ENCODE data around the gene RNF208. TPM values are rescaled to one million over a fixed set of nuclear protein-coding genes. Genes with fewer than 3 reads are reported as not detected.

RNF208 gene
- total and polyA plus RNA-seq, 10 of the 15 experiments (the other 5 are each of a cell fraction or from before 2014, with no cell fraction given): 0.06 to 10.7 (median 0.77) TPM

GRCh38 chr9:137226338-137227053 is 4.5 kb upstream of the RNF208 start:
- intact Hi-C loops (cut with micrococcal nuclease; ENCODE audit: unreplicated experiment): loop anchor here (1.0 to 10.0 kb wide), 2 partner anchors 108 to 182 kb away; partner anchors contain the start of gene NPDC1

GRCh38 chr9:137225699-137226331 is 3.8 kb upstream of the RNF208 start:
- no peak overlapping the region for H3K9ac ChIP-seq (ENCODE audit: control insufficient read depth, insufficient read depth, low read length)

More at GRCh38 chr9:137226338-137227053, 4.5 kb upstream of the RNF208 start:
- SMC1A ChIA-PET (ENCODE audit: uncharacterized antibody, unreplicated experiment): interaction anchor here (0.9 to 3.3 kb wide), 3 partner anchors 99 to 108 kb away, joined by 3 to 11 read pairs (median 5); no protein-coding TSS in a partner anchor
- CTCF ChIA-PET: interaction anchor here (0.7 to 6.4 kb wide), 14 partner anchors 12 to 197 kb away, joined by 3 to 52 read pairs (median 6); partner anchors contain the start of genes ANAPC2, SSNA1 and TUBB4B
- H3K9ac ChIP-seq (ENCODE audit: control insufficient read depth, insufficient read depth, low read length): no peak overlapping the region
- no TSS peak for BruUV-seq (replicated peaks)
- no peak overlapping the region for H3K27ac ChIP-seq (ENCODE audit: control insufficient read depth, insufficient read depth)
- no peaks in the 10 kb centered on the region for H3K36me3 ChIP-seq (ENCODE audit: control insufficient read depth in 2 of 2, insufficient read depth in 2 of 2, low read length in 1 of 2)
- 66% methylated on average over 17 of the region's 18 CpGs for WGBS (ENCODE audit: insufficient coverage, insufficient replicate concordance, low lambda C conversion rate, missing lambda C conversion rate)
- H3K4me2 ChIP-seq (ENCODE audit: control insufficient read depth, insufficient read depth): no peak overlapping the region
- DNase-seq (ENCODE audit: low read depth, low spot score) (no peak), FAIRE-seq (no peak), ATAC-seq (no peak)
- no peaks in the 10 kb centered on the region for H3K79me2 ChIP-seq (ENCODE audit: control insufficient read depth, insufficient read depth, low read length)
- H4K20me1 ChIP-seq (ENCODE audit: control insufficient read depth, insufficient read depth): no peaks in the 10 kb centered on the region
- TF ChIP-seq EZH2 (IDR thresholded peaks at IDR 0.05; ENCODE audit: borderline replicate concordance, control insufficient read depth, low read depth, low read length) (no peak), POLR2A (IDR thresholded peaks at IDR 0.05; ENCODE audit: low read depth, low read length) (peak; percentile 5)
- in situ Hi-C loops (cut with MboI): loop anchor here (5.0 kb wide), 1 partner anchor 104 kb away; no protein-coding TSS in a partner anchor
- H3K4me1 ChIP-seq (ENCODE audit: control insufficient read depth, insufficient read depth, low read length): peaks cover 16% of the 10 kb centered on the region
- no peaks in the 10 kb centered on the region for H3K27me3 ChIP-seq (replicated peaks in 1 of 2; ENCODE audit: control insufficient read depth in 2 of 2, insufficient read depth in 2 of 2, low read length in 1 of 2)
- no peak overlapping the region for H3K4me3 ChIP-seq
- H3K9me3 ChIP-seq (replicated peaks; ENCODE audit: control insufficient read depth, insufficient read depth, low read length): no peaks in the 10 kb centered on the region
- POLR2A ChIA-PET: interaction anchor here (1.0 to 1.5 kb wide), 4 partner anchors 24 to 131 kb away, joined by 3 to 4 read pairs (median 4); no protein-coding TSS in a partner anchor
- RAD21 ChIA-PET (ENCODE audit: unreplicated experiment): interaction anchor here (0.8 to 1.9 kb wide), 7 partner anchors 28 to 180 kb away, joined by 3 to 10 read pairs (median 4); no protein-coding TSS in a partner anchor
- H2AFZ ChIP-seq (ENCODE audit: control insufficient read depth, low read depth, low read length): no peak overlapping the region

More at GRCh38 chr9:137225699-137226331, 3.8 kb upstream of the RNF208 start:
- Histone ChIP-seq H3K9me3 (replicated peaks; ENCODE audit: control insufficient read depth, insufficient read depth, low read length) (no peaks in the 10 kb centered on the region), H3K4me1 (ENCODE audit: control insufficient read depth, insufficient read depth, low read length) (peaks cover 16% of the 10 kb centered on the region), H3K27me3 (replicated peaks in 1 of 2; ENCODE audit: control insufficient read depth in 2 of 2, insufficient read depth in 2 of 2, low read length in 1 of 2) (no peaks in the 10 kb centered on the region), H3K27ac (ENCODE audit: control insufficient read depth, insufficient read depth) (no peak overlapping the region), H2AFZ (ENCODE audit: control insufficient read depth, low read depth, low read length) (no peak overlapping the region), H3K79me2 (ENCODE audit: control insufficient read depth, insufficient read depth, low read length) (no peaks in the 10 kb centered on the region), H3K36me3 (ENCODE audit: control insufficient read depth in 2 of 2, insufficient read depth in 2 of 2, low read length in 1 of 2) (no peaks in the 10 kb centered on the region), H3K4me2 (ENCODE audit: control insufficient read depth, insufficient read depth) (no peak overlapping the region), H4K20me1 (ENCODE audit: control insufficient read depth, insufficient read depth) (no peaks in the 10 kb centered on the region), H3K4me3 (no peak overlapping the region)
- ATAC-seq: no peak
- TF ChIP-seq CHD1 (IDR thresholded peaks at IDR 0.05; ENCODE audit: low read depth, low read length): no peak
- no peak for TF ChIP-seq RB1 (IDR thresholded peaks at IDR 0.05; ENCODE audit: borderline replicate concordance)
- TF ChIP-seq CUX1 (IDR thresholded peaks at IDR 0.05; ENCODE audit: insufficient replicate concordance, low read depth, low read length): no peak
- no peak for TF ChIP-seq FOS (IDR thresholded peaks at IDR 0.05; ENCODE audit: borderline replicate concordance, extremely low read depth, insufficient read length)
- intact Hi-C loops (cut with micrococcal nuclease; ENCODE audit: unreplicated experiment): loop anchor here (10.0 kb wide), 1 partner anchor 181 kb away; the partner anchor contains the start of gene NPDC1
- no peak for DNase-seq (ENCODE audit: low read depth, low spot score)
- no peak for FAIRE-seq
- POLR2A ChIA-PET: interaction anchor here (1.0 to 5.5 kb wide), 4 partner anchors 15 to 108 kb away, joined by 3 to 68 read pairs (median 3); partner anchors contain the start of genes NDOR1, TMEM203, TPRN and TUBB4B
- RAD21 ChIA-PET (ENCODE audit: unreplicated experiment): interaction anchor here (0.8 to 1.9 kb wide), 4 partner anchors 29 to 179 kb away, joined by 3 to 10 read pairs (median 3); no protein-coding TSS in a partner anchor
- 76% methylated on average over 21 of the region's 21 CpGs for whole genome bisulfite sequencing (ENCODE audit: insufficient coverage, insufficient replicate concordance, low lambda C conversion rate, missing lambda C conversion rate)
- BruUV-seq (replicated peaks): no TSS peak
- CTCF ChIA-PET: interaction anchor here (0.8 to 6.4 kb wide), 11 partner anchors 12 to 197 kb away, joined by 3 to 52 read pairs (median 7); partner anchors contain the start of genes SAPCD2 and TUBB4B
- SMC1A ChIA-PET (ENCODE audit: uncharacterized antibody, unreplicated experiment): interaction anchor here (0.6 to 3.3 kb wide), 4 partner anchors 11 to 108 kb away, joined by 3 to 11 read pairs (median 4); no protein-coding TSS in a partner anchor
- in situ Hi-C loops (cut with MboI): loop anchor here (5.0 kb wide), 1 partner anchor 104 kb away; no protein-coding TSS in a partner anchor
